ENCODE measurements around the gene NDC1.
"Not testable (repeated sequence)": the region's sequence is repeated elsewhere in the genome, so short reads cannot be mapped to it uniquely, and the experiment has no call there.

NDC1 gene

DNA sequence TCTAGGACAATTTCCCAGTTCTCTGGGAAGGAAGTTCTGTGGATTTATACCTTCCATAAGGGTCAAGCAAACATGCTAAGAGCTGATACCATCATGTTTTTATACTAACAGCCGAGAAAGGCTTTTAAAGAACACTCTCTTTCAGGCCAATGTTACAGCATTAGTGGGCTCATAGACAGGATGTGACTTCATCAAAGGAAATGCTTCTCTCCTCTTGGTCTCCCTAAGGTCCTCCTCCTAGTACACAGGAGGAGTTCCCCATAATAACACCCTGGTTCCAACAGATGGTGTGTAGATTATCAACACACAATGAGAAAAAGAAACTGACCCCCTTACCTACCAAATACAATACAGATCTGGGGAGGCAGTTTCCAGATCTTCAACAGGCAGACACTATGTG lies 72.4 kb downstream of the NDC1 start:
- no peak for DNase-seq (ENCODE audit: low spot score)

DNA sequence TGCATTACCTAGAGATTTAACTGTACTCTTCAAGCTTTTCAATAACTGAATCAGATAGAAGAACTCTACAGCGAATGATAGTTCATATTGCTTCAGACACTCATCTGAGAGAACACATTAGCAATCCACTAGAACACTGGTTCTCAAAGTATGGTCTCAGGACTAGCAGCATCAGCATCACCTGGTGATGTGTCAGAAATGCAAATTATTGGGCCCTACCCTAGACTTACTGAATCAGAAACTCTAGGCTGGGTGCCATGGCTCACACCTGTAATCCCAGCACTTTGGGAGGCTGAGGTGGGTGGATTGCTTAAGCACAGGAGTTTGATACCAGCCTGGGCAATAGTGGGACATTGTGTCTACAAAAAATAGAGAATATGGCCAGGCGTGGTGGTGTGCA lies 74.2 kb downstream of the NDC1 start:
- DNase-seq (ENCODE audit: low spot score), result no peak

DNA sequence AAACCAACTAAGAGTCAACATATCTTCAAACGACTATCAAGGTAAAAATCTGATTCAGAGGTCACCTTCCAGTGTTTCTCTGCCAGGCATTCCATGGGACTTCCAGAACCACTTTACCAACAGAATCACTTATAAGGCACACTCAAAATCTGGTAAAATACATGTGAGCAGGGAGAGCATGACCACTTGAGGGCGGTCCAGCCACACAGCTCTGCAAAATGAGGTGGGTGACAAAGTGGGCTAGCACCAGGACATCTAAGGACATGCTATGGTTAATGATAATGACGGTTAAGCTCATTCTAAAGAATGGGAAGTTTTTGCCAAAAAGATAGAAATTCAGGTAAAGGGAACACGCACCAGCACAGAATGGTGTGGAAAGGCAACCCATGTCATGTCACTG lies 74.6 kb downstream of the NDC1 start:
- no peak for DNase-seq (ENCODE audit: low spot score)

DNA sequence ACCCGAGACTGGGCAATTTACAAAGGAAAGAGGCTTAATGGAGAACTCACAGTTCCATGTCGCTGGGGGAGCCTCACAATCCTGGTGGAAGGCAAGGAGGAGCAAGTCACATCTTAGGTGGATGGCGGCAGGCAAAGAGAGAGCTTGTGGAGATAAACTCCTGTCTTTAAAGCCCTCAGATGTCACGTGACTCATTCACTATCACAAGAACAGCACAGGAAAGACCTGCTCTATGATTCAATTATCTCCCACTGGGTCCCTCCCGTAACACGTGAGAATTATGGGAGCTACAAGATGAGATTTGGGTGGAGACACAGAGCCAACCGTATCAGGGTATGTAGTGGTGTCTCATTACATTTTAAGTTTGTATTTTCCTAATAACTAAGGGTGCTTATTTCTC lies 77.6 kb downstream of the NDC1 start:
- not testable (repeated sequence) for DNase-seq (ENCODE audit: low spot score)

DNA sequence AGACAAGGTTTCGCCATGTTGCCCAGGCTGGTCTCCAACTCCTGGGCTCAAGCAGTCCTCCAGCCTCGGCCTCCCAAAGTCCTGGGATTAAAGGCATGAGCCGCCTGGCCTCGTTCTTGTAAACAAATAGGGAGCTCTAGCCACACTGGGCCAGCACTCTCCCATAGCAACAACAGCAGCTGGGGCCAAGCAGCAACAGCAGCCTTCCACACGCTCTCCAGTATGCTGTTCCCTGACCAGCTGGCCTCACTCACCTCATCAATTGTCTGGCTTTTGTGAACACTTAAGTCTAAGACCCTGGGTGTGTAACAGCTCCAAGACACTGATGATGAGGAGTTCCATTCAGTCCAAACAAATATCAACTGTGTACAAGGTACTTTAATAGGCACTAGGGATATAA lies 82.2 kb downstream of the NDC1 start:
- DNase-seq (ENCODE audit: low spot score), result no peak

DNA sequence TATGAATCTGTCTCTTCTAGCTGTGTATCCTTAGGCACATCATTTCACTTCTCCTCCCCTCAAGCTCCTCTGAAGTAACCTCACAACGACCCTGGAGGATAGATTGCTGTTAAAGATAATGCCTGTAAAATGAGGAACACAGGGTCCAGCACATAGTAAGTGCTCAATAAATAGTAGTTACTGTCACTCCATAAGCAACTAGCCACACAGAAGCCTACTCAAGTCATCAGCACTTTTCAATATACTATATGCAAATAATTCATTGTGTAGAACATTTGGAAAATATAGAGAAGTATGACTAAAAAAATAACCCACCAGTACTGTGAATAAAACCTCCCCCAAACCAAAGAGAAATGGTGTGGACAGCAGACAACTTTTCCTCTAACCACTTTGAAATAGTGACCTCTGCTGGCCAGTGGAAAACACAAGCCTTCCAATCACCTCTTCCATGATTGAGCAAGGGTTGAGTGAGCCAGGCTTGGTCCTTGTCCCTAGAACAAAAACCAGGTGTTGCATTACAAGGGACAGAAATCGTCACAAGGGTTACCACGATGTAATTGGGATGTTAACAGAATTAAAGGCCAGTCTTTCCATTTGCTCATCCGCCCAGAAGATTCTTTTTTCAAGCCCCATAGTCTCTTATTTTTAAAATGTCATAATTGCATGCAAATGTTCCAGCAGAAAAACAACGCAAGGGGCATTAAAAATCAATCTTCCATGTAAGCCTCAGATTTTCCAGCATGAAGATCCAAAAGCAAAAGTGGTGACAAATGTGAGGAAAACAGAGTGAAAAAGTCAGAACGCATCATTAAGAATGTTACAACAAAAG lies 83.4 kb downstream of the NDC1 start:
- peak; percentile 28 for DNase-seq (ENCODE audit: low spot score)

DNA sequence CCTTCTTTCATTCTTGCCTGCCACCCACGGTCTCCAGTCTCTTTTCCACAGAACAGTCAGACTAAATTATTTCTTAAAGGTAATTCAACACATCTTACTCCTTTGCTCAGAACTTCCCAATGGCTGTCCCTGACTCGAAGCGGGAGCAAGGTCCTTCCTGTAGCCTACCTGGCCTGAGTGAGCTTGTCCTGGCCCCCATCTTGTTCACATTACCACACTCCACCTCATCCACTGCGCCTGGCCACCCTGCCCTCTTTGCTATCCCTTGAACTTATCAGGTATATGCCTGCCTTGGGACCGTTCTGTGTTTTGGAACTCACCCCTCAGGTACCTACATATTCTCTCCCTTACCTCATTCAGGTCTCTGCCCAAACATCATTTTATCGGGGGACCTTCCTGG lies 85.8 kb downstream of the NDC1 start:
- DNase-seq (ENCODE audit: low spot score), result no peak

DNA sequence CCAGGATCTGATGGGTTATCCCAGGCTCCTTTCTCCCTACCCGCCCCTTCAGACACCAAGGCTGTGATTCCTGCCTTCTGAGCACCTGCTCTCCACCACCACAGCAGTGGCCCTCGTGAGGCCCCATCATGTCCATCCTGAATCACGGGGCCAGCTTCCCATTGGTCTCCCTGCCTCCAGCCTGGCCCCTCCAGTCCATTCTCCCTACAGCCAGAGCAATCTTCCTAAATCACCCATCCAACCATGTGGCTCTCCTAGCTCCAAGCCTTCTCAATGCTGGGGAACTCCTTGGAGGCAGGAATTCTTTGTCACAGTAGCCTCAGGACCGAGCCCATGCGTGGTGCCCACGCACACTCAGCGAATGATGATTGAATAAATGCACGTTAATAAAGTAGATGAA lies 90.3 kb downstream of the NDC1 start:
- no peak for DNase-seq (ENCODE audit: low spot score)

DNA sequence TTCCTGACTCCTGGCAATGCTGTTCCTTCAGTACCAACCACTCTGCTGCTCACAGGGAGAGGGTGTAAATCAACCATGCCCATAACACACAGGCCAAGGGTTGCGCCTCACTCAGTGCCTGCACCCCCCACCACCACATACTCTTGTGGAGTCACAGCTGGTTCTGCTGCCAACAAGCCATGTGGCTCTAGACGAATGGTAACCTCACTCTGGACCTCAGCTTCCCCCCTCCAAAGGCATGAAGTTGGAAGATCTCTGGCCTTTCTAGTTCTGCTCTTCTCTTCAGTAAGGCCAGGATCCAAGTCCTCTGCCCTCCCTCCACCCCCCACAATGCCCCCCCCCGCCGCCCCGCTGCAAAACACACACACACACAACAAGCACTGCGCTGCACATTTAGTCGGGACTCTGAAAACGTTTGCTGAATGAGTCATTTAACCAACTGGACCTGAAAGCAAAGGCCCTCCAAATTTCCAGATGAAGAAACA lies 97.4 kb downstream of the NDC1 start:
- no peak for DNase-seq (ENCODE audit: low spot score)

DNA sequence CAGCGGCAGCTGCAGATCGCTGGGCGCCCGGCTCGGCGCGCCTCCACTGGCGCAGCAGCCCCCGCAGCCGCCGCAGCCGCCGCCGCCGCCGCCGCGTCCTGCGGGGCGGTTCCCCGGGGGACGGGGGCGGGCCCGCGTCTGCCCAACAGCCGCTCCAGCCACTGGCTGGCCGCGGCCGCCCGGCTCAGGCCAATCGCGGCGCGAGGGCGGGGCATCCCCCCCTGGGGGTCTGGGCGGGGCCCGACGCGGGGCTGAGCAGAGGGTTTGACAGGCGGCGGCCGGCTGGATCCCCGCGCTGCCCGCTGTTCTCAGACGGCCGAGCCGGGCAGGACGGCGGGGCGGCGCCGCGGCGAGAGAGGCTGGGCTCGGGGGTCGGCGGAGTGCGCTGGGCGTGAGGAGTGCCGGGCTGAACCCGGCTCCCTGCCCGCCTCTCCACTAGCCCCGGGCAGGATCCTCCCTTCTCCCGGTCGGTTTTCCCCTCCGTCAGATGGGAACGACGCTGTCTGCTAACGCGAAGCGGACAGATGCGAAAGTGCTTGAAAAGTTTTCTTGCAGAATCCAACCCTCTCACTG lies 98.9 kb downstream of the NDC1 start, which contains the start of gene GLIS1:
GLIS1 (minus strand) TSS at position 56 of the 573 bp plus-strand sequence. CDS start 1,100 bp downstream, outside the sequence.
- DNase-seq (ENCODE audit: low spot score), result peak; percentile 97

DNA sequence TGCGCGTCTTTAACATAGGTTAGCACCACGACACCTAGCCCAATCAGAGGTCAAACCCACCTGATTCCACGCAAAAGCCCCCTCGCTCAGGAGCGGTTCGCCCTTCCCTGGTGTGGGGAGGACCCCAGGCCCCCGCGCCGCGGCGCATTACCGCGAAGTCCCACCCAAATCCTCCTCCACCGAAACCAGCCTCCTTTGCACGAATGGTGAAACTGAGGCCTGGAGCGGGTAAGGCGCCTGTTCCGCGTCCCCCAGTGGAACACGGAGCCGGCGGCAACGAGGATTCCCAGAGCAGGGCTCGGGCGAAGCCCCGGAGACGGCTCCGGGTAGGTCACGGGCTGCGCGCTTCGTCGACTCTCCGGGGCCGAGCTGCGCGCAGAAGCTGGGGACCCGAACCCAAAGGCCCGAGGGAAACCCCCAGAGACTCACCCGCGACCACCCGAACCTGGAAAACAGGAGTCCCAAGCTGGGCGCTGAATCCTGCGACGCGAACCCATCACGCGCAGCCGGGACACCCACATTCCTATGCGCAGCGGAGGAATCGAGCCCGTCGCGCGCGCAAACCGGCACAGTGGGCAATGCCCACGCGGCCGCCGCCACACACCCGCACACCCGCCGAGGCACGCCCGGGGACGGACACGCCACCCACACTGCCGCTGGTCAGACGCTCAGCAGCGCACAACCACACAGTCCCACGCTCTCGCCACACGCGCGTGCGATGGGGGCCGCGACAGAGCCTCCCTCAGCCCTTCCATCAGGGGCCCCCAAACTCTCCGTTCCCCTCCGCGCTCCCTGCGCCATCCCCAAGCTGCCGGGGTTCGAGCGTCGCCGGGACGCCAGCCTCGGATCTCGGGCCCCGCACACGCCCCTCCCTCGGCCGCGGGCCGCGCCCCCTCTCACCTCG lies 99.6 kb downstream of the NDC1 start:
- DNase-seq (ENCODE audit: low spot score), result no peak

DNA sequence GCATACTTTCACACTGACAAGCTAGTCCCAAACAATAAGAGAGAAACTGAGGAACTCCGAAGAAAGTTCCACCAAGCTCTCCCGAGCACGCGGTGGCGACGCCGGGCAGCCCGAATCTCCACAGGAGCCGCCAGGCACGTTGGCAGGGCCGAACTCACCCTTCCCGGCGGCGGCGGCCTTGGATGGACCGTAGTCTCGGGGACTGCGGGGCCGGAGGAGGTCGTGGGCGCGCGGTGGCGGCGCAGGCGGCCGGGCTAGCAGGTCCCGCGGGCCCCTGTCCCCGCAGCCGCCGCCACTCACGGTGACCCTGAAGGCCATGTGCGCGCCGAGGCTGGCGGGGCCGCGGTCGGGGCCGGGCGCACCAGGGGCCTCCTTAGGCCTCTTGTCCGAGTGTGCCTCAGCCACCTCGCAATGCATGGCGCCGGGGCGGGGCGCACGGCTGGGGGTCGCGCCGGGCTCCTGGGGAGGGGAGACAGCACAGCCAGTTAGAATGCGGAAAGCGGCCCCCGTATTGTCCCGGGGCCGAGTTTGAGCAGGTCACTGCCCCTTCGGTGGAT lies 100.4 kb downstream of the NDC1 start:
- DNase-seq (ENCODE audit: low spot score), result no peak

DNA sequence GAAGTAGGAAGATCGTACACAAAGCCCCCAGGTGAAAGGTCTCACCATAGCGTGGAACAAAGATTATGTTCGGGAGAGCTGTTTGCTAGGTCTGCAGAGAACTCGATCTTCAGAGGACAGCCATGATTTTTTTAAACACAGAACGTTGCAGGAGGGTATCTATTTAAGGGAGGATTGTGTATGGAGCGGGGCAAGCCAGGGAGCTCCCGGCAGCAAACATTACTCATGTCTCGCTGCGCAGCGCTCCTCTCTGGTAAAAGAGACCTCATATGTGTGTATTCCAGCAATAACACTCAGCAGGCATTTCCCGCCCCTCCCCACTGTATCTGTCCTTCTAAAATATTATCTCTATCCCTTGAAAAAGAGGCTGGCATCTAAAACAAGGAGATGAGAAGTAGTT lies 101.8 kb downstream of the NDC1 start:
- DNase-seq (ENCODE audit: low spot score), result no peak

DNA sequence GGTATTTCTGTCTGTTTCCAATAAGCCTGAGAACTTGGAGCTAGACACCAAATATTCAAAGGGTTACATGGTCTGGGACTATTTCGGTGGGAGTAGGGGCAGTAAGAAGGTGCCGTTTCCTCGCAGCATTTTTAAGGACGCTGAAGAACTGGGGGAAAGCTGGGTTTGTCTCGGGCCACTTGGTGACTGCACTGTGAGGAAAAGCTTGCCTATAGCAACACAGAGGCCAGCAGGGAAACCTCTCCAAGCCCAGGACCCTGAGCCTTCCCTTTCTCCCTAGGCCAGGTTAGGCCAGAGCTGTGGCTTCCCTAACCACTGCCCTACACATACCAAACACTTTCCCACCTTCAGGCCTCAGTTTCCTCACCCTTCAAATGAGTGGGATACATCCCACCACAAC lies 102.4 kb downstream of the NDC1 start:
- DNase-seq (ENCODE audit: low spot score), result no peak

DNA sequence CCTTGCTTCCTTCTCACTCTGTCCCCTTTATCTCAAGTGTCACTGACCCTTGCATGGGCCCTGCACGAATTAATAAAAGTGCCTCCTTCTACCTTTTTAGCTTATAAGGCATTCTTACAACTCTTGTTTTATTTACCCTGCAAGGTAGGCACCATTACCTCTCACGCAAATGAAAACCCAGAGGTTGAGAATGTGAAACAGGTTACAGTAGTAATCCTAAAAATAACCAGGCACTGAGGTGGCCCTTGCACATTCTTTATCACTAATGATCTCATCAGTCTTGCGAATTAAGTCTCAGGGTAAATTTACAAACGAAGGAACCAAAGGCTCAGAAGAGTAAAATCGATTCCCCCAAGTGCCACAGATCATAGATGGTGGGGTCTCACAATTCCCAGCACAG lies 102.8 kb downstream of the NDC1 start:
- DNase-seq (ENCODE audit: low spot score), result no peak

DNA sequence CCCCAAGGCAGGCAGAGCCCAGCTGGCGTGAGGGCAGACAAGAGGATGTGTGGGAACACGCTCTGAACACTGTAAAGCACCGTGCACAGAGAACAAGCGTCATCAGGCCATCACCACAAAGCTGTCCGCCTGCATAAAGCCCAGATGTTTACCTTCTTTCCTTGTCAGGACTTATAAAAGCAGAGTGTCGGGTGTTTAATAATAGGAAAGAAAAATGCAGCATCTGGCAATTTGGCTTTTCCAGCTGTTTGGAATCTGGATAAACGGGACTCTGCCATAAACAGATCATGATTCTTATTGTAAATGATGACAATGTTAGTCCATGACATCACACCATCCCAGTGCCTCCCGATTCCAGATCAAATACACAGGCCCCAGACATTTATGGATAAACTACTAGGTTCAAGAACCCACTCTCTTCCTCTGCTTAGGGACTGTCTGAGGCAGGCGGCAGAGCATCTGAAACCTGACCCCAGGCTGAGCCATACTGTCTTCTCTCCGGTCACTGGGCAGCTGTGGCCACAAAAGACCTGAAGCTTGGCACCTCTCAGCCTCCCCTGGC lies 103.4 kb downstream of the NDC1 start:
- no peak for DNase-seq (ENCODE audit: low spot score)

DNA sequence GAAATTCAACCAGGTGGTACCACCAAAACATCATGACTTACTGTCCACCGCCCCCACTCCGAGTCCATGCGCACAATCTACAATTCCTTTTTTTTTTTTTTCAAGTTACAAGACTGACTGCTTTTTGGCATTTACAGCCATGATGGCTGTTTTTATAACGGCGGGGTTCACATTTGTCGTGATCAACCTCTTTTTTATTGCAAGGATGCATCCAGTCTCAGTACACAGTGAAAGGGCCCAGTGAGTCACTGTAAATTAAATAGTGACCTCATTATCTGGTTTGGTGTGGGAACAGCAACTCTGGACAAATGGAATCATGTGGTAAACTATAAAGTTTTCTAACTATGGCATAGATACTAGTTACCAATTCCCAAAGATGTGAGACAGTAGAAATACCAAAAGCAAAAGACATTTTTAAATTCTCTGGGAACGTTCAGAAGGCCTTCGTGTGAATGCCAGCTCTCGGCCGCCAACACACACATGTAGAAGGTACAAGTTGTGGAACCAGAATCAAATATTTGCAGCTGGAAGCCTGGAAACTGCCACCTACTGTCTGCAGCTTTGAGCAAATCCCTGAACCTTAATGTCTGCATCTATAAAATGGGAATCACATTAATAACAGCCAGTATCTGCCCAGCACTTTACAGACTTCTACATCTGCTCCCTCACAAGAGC lies 104.0 kb downstream of the NDC1 start:
- DNase-seq (ENCODE audit: low spot score), result no peak

DNA sequence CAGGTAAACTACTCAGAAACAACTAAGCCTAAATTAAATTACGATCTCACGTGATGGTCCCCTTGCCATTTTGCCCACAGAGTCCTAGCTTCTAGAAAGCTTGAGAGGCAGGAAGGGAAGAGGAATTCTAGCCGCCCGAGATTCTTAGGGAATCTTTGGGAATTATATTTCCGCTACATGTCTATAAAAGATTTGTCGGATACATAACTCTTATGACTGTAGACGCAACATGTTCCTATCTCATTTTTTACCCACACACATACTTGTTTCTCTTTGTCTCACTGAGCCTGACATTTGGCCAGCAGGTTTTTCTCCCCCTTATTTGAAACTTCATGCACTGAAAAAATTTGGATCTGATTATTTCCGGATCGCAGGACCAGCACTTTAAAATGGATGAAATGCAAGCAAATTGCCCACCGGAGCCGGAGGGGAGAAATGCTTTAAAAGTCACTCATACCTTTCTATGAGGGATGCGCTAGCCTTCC lies 104.6 kb downstream of the NDC1 start:
- no peak for DNase-seq (ENCODE audit: low spot score)

DNA sequence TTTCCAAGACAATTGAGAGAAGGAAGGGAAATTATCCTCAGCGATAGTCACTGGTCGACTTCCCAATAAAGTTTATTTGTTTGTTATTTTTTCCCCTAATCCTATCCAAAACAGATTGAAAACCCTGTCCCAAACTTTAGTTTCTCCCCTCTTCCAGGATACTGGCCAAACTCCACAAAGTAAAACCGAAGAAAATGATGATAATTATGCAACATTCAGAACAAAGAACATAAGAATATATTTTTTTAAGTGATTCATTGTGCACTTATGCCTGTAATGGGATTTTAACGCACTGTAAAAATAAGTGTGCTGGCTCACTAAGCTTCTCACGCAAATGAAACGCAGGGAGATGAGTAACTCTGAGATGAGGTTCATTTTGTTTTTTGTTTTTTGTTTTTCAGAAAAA lies 105.2 kb downstream of the NDC1 start:
- DNase-seq (ENCODE audit: low spot score), result no peak

DNA sequence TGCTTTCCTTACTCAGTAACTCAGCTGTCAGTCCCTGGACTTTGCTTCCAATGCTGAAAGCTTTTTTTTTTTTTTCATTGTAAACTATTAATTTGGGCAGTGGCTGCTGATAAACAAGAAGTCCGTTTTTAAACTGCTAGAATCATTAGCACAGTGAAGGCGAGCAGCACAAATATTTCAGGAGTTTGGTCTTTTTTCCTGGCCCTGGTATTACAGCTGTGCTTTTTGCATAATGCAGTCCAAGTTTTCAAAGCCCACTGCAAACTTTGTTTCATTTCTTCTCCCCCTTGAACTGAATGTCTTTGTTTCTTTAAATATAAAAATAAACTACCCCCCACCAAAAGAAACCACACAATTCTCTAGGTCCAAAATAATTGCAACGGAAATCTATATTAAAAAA lies 105.7 kb downstream of the NDC1 start:
- no peak for DNase-seq (ENCODE audit: low spot score)

DNA sequence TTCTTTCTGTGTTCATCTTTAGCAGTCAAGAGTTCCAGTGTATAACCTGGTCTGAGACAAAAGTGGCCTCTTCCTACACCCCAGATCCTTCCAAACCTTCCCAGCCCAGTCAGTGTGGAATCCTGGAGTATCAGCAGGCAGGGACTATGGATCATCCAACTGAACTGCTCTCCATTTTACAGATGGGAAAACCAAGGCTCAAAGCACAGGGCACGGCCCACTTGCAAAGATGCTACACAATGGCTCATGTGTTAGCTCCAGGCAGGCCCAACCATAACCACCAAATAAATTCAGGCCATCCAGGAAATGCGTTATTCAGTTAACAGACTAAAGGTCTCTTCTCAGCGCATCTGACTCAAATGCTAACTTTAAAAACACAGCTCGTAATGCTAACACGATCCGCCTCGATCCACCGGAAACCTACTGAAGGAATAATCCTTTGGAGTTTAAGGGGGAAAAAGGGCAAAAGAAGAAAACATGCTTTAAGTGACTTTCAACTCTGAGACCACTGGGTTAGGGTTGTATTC lies 106.3 kb downstream of the NDC1 start:
- DNase-seq (ENCODE audit: low spot score), result no peak

All from germinal center (tissue), 1 donor.